ENCODE results near the gene OR10S1.

The OR10S1 gene

DNA sequence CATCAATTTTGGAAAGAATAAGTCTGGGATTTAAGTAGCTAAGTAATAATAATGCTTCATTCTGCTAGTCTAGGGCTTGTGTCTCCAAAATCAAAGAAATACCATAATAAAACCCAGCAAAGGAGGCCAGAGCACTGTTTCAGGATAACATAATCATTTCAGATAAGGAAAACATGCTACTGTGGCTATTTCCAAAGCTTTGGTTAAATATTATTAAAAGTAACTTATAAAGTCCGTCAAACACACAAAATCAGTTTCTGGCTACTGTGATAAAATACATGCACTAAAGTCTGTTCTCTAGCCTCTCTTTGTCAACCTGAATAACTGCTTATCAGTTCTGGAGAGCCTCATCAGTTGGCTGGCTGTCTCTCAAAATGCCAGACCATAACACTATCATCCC, 32.4 kb downstream of the OR10S1 start:
- no peaks in the 10 kb centered on the region for H3K4me1 ChIP-seq
- H3K9ac ChIP-seq, result no peak overlapping the region
- no peak for TF ChIP-seq Cebpa-rat (IDR thresholded peaks at IDR 0.05)
- no peak overlapping the region for H3K4me2 ChIP-seq
- no peak overlapping the region for H3K27ac ChIP-seq
- H4K20me1 ChIP-seq, result no peaks in the 10 kb centered on the region
- H3K27me3 ChIP-seq, result no peaks in the 10 kb centered on the region
- no peaks in the 10 kb centered on the region for H3K36me3 ChIP-seq
- H3K4me3 ChIP-seq, result no peak overlapping the region
- H3K9me3 ChIP-seq (replicated peaks in 1 of 11), result no peaks in the 10 kb centered on the region

DNA sequence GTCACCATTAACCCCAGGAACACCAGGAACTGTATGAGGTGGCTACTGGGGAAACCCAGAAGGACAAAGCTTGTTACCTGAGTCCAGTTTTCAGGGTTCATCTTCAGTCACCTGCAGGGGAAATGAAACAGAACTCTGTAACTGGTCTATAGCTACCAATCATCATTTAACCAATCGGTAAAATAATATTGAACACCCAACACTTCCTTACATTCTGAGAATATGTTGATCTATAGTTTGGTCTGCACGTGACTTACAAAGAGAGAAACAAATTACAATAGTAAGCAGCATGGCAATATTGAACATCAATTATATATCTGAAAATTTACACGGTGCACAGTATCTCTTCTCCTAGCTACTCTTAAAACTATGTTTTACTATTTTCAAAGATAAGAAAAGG, 33.8 kb downstream of the OR10S1 start, which contains the start of gene OR6T1:
Gene OR6T1 (minus strand): TSS at position 101 of the 400 bp plus-strand sequence. CDS start 0 bp downstream, at position 101.
- Histone ChIP-seq H3K4me3 (no peak within 1 kb of the TSS), H3K36me3 (no peaks in the 10 kb centered on the region), H3K27ac (no peak within 1 kb of the TSS), H3K4me2 (no peak within 1 kb of the TSS), H4K20me1 (no peaks in the 10 kb centered on the region), H3K9ac (no peak within 1 kb of the TSS), H3K9me3 (replicated peaks in 1 of 11) (no peaks in the 10 kb centered on the region), H3K27me3 (no peaks in the 10 kb centered on the region), H3K4me1 (no peaks in the 10 kb centered on the region)
- TF ChIP-seq Cebpa-rat (IDR thresholded peaks at IDR 0.05), result no peak

DNA sequence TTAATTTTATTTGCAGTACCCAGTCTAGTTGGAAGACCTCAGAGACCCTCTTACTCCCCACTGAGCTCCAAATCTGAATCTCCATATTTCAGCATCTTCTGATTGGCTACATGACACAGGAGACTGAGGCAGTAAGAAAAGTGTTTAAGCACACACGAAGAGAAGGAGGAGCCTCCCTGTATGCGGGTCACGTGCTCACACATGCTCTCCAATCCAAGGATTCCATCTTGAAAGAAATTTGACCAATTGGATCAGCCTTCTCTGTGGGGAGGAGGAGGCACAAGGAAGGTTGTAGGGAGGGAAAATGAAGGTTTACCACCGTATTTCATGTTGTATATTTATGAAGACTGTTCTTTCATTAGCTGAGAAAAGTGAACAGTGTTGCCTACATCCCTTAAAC, 35.2 kb downstream of the OR10S1 start:
- no peaks in the 10 kb centered on the region for H4K20me1 ChIP-seq
- TF ChIP-seq Cebpa-rat (IDR thresholded peaks at IDR 0.05), result no peak
- H3K9me3 ChIP-seq (replicated peaks in 1 of 11), result no peaks in the 10 kb centered on the region
- H3K36me3 ChIP-seq, result no peaks in the 10 kb centered on the region
- H3K9ac ChIP-seq, result no peak overlapping the region
- H3K27me3 ChIP-seq, result no peaks in the 10 kb centered on the region
- no peak overlapping the region for H3K4me3 ChIP-seq
- H3K4me2 ChIP-seq, result no peak overlapping the region
- H3K27ac ChIP-seq, result no peak overlapping the region
- H3K4me1 ChIP-seq, result no peaks in the 10 kb centered on the region

DNA sequence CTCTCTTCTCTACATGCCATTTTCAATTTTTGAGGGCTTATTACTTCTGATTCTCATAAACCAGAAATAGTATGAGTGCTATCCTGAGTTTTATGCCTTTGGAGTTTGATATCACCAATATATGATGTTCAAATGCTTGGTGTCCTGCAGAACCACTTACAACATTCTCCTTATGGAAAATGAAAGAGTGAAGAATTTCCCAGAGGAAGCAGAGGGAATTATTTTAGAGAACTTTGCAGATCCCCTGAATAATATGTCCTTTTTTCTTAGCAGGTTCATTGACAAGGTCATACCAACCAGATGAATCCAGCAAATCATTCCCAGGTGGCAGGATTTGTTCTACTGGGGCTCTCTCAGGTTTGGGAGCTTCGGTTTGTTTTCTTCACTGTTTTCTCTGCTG, 38.3 kb downstream of the OR10S1 start, which contains the start of gene OR4D5:
Gene OR4D5 (plus strand): TSS at position 301 of the 400 bp plus-strand sequence. CDS start 0 bp downstream, at position 301.
- Histone ChIP-seq H3K4me2 (no peak within 1 kb of the TSS), H3K9me3 (replicated peaks in 1 of 11) (no peaks in the 10 kb centered on the region), H3K4me3 (no peak within 1 kb of the TSS), H3K27me3 (no peaks in the 10 kb centered on the region), H4K20me1 (no peaks in the 10 kb centered on the region), H3K9ac (no peak within 1 kb of the TSS), H3K36me3 (no peaks in the 10 kb centered on the region), H3K27ac (no peak within 1 kb of the TSS), H3K4me1 (no peaks in the 10 kb centered on the region)
- TF ChIP-seq Cebpa-rat (IDR thresholded peaks at IDR 0.05), result no peak

Data from BLaER1 treated with 17β-estradiol and CSF1 and Interleukin-3, amounts not matched to agents 10 nM and 100 nM (cell line).